HEK293 (cell line): Measurements from ENCODE around the gene C3orf20.
"Not testable (repeated sequence)": the region's sequence is repeated elsewhere in the genome, so short reads cannot be mapped to it uniquely, and the experiment has no call there.

ENCODE experiments used
- CTCF ChIA-PET: fragments of 350-600 bp; formaldehyde crosslinking; extraction: SDS; loops from one replicate; lab custom pipeline; 2021; ENCODE audit warnings: antibody characterized with exemption; lab: Yijun Ruan, JAX
- POLR2A ChIA-PET: fragments of 300-600 bp; formaldehyde crosslinking; extraction: SDS; loops from one replicate; lab custom pipeline; 2020; ENCODE audit warnings: antibody characterized with exemption, inconsistent platforms; lab: Yijun Ruan, JAX
- H3K27ac ChIP-seq: fragments of 200-500 bp; sonication (Bioruptor generic); 2 replicates; pipeline ENCODE4 v1.5.1; 2014; ENCODE audit warnings: low read depth, low read length, control low read depth, inconsistent platforms; ENCODE audit errors: extremely low read depth
- H3K36me3 ChIP-seq, 2 experiments: fragments of 200-500 bp in 1 of 2; sonication (Bioruptor generic) in 1 of 2; 1 replicate in 1 of 2; 2 replicates in 1 of 2; pipeline ENCODE4 v1.5.1; 2014 to 2017; ENCODE audit warnings: inconsistent platforms in 2 of 2, low read length in 2 of 2; ENCODE audit not compliant: control insufficient read depth in 2 of 2, insufficient read depth in 1 of 2
- H3K4me1 ChIP-seq: fragments of 200-500 bp; sonication (Bioruptor generic); 2 replicates; pipeline ENCODE4 v1.5.1; 2014; ENCODE audit warnings: mild to moderate bottlenecking, low read length, inconsistent platforms; ENCODE audit not compliant: control insufficient read depth, insufficient read depth
- H3K4me3 ChIP-seq: 2 replicates; pipeline ENCODE4 v1.5.1; 2011; ENCODE audit warnings: low read depth, mild to moderate bottlenecking, control low read depth, low read length, moderate library complexity
- H3K9me3 ChIP-seq: fragments of 200-500 bp; sonication (Bioruptor generic); 2 replicates; pipeline ENCODE4 v1.5.1; 2014; ENCODE audit warnings: low read depth, low read length, inconsistent platforms; ENCODE audit not compliant: control insufficient read depth, insufficient read depth
- SCRT2 ChIP-seq: fragments of 450-650 bp; formaldehyde crosslinking; IDR thresholded peaks from 2 replicates; pipeline ENCODE4 v1.5.1; 2016; ENCODE audit warnings: missing biosample characterization, missing genetic modification characterization
- ZEB2 ChIP-seq: fragments of 450-650 bp; formaldehyde crosslinking; IDR thresholded peaks from 2 replicates; pipeline ENCODE4 v1.5.1; 2016; ENCODE audit warnings: missing biosample characterization, missing genetic modification characterization
- ZNF121 ChIP-seq: fragments of 450-650 bp; formaldehyde crosslinking; IDR thresholded peaks from 2 replicates; pipeline ENCODE4 v1.5.1; 2016; ENCODE audit warnings: missing biosample characterization, missing genetic modification characterization
- ZNF138 ChIP-seq: fragments of 450-650 bp; formaldehyde crosslinking; IDR thresholded peaks from 2 replicates; pipeline ENCODE4 v1.5.1; 2016; ENCODE audit warnings: missing biosample characterization, missing genetic modification characterization, borderline replicate concordance
- ZNF146 ChIP-seq: fragments of 450-650 bp; formaldehyde crosslinking; IDR thresholded peaks from 2 replicates; pipeline ENCODE4 v1.5.1; 2016; ENCODE audit warnings: missing biosample characterization, missing genetic modification characterization
- ZNF157 ChIP-seq: fragments of 450-650 bp; formaldehyde crosslinking; IDR thresholded peaks from 2 replicates; pipeline ENCODE4 v1.5.1; 2016; ENCODE audit warnings: missing biosample characterization, missing genetic modification characterization
- ZNF423 ChIP-seq: fragments of 450-650 bp; formaldehyde crosslinking; IDR thresholded peaks from 2 replicates; pipeline ENCODE4 v1.5.1; 2016; ENCODE audit warnings: missing biosample characterization, missing genetic modification characterization
- ZNF510 ChIP-seq: fragments of 450-650 bp; formaldehyde crosslinking; IDR thresholded peaks from 2 replicates; pipeline ENCODE4 v1.5.1; 2018; ENCODE audit warnings: mild to moderate bottlenecking, missing genetic modification characterization, missing biosample characterization; ENCODE audit not compliant: insufficient replicate concordance
- ZNF518A ChIP-seq: fragments of 450-650 bp; formaldehyde crosslinking; conservative IDR thresholded peaks from 2 replicates; pipeline ENCODE4 v1.5.1; 2016; ENCODE audit warnings: low read depth, missing biosample characterization, missing genetic modification characterization
- ZNF544 ChIP-seq: fragments of 450-650 bp; formaldehyde crosslinking; IDR thresholded peaks from 2 replicates; pipeline ENCODE4 v1.5.0; 2017; ENCODE audit warnings: missing biosample characterization, missing genetic modification characterization
- ZNF558 ChIP-seq: fragments of 450-650 bp; formaldehyde crosslinking; IDR thresholded peaks from 2 replicates; pipeline ENCODE4 v1.5.1; 2016; ENCODE audit warnings: missing biosample characterization, missing genetic modification characterization
- TF ChIP-seq, protein P1 (sequence below): fragments of 450-650 bp; formaldehyde crosslinking; IDR thresholded peaks from 2 replicates; pipeline ENCODE4 v1.5.1; 2016; ENCODE audit warnings: missing biosample characterization, missing genetic modification characterization

C3orf20 gene

DNA sequence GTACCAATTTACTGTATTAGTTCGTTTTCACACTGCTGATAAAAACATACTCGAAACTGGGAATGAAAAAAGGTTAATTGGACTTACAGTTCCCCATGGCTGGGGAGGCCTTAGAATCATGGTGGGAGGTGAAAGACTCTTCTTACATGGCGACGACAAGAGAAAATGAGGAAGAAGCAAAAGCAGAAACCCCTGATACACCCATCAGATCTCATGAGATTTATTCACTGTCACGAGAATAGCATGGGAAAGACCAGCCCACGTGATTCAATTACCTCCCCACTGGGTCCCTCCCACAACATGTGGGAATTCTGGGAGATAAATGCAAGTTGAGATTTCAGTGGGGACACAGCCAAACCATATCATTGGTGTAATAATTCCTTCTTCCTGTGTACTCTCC lies 69.6 kb downstream of the C3orf20 start:
- no peaks in the 10 kb centered on the region for H3K4me1 ChIP-seq
- H3K27ac ChIP-seq = no peak overlapping the region
- no peak for TF ChIP-seq SCRT2 (tag by site-specific recombination)
- TF ChIP-seq ZNF510 (tag by site-specific recombination) = no peak
- no peak for TF ChIP-seq ZNF423 (tag by site-specific recombination)
- TF ChIP-seq ZEB2 (tag by site-specific recombination) = no peak
- ChIA-PET CTCF (no interaction called here), POLR2A (no interaction called here)
- H3K36me3 ChIP-seq = no peaks in the 10 kb centered on the region
- H3K4me3 ChIP-seq = no peak overlapping the region
- H3K9me3 ChIP-seq = no peaks in the 10 kb centered on the region

DNA sequence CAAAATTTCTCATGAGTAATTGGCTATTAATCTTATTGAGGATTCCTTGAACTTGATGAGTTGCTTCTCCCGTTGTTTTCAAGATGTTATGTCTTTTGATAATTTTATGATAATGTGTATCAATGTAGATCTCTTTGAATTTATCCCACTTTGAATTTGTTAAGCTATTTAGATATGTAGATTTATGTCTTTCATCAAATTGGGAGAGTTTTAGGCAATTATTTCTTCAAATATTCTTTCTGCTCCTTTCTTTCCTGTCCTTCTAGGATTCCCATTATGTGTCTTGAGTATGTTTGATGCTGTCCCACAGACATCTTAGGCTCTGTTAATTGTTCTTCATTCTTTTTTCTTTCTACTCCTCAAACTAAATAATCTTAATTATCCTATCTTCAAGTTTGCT lies 75.7 kb downstream of the C3orf20 start:
- CTCF ChIA-PET = no interaction called here
- Histone ChIP-seq H3K4me3 (no peak overlapping the region), H3K9me3 (no peaks in the 10 kb centered on the region), H3K4me1 (no peaks in the 10 kb centered on the region), H3K36me3 (no peaks in the 10 kb centered on the region), H3K27ac (no peak overlapping the region)
- POLR2A ChIA-PET = no interaction called here
- TF ChIP-seq ZNF518A (tag by site-specific recombination) = no peak
- TF ChIP-seq ZNF558 = peak; percentile 100

GRCh38 chr3:14752979-14753378 lies 78.0 kb downstream of the C3orf20 start:
- H3K27ac ChIP-seq, POLR2A ChIA-PET, H3K4me1 ChIP-seq, H3K9me3 ChIP-seq, H3K4me3 ChIP-seq, H3K36me3 ChIP-seq: not testable (repeated sequence)
- CTCF ChIA-PET = interaction anchor here (1.1 kb wide), 1 partner anchor 168 kb away, joined by 4 read pairs; no protein-coding TSS in a partner anchor
- TF ChIP-seq ZNF146 = peak; percentile 86

DNA sequence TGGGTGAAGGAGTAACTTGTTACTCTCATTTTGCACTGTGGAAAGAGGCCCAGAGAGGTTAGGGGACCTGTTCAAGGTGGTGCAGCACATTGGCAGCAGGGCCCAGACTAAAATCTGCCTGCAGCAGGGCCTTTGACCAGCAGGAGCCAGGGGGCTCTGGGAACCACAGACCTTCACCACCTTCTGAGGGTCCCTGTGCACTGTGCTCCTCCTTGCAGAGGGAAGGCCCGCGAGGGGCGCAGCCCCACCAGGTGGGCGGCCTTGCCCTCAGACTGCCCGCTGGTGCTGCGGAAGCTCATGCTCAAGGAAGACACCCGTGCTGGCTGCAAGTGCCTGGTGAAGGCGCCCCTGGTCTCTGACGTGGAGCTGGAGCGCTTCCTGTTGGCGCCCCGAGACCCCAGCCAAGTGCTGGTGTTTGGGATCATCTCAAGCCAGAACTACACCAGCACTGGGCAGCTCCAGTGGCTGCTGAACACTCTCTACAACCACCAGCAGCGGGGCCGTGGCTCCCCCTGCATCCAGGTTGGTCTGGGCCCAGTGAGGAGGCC lies 82.3 kb downstream of the C3orf20 start:
- CTCF ChIA-PET = no interaction called here
- Histone ChIP-seq H3K36me3 (no peaks in the 10 kb centered on the region), H3K4me1 (no peaks in the 10 kb centered on the region), H3K9me3 (no peaks in the 10 kb centered on the region), H3K27ac (no peak overlapping the region), H3K4me3 (no peak overlapping the region)
- TF ChIP-seq ZNF138 (tag by site-specific recombination) = no peak
- TF ChIP-seq ZNF157 = no peak
- no peak for TF ChIP-seq ZNF544
- TF ChIP-seq, protein P1, sequence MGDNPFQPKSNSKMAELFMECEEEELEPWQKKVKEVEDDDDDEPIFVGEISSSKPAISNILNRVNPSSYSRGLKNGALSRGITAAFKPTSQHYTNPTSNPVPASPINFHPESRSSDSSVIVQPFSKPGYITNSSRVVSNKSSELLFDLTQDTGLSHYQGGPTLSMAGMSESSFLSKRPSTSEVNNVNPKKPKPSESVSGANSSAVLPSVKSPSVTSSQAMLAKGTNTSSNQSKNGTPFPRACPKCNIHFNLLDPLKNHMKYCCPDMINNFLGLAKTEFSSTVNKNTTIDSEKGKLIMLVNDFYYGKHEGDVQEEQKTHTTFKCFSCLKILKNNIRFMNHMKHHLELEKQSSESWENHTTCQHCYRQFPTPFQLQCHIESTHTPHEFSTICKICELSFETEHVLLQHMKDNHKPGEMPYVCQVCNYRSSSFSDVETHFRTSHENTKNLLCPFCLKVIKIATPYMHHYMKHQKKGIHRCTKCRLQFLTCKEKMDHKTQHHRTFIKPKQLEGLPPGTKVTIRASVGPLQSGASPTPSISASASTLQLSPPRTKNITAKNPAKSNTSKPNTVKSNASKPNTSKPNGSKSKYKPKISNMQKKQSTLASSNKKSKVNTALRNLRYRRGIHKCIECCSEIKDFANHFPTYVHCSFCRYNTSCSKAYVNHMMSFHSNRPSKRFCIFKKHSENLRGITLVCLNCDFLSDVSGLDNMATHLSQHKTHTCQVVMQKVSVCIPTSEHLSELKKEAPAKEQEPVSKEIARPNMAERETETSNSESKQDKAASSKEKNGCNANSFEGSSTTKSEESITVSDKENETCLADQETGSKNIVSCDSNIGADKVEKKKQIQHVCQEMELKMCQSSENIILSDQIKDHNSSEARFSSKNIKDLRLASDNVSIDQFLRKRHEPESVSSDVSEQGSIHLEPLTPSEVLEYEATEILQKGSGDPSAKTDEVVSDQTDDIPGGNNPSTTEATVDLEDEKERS (tag by site-specific recombination) = no peak
- no peak for TF ChIP-seq ZNF121 (tag by site-specific recombination)
- POLR2A ChIA-PET = no interaction called here
